ENCODE results near the gene SUSD6.
A peak's percentile ranks its signal among the peaks of the same experiment; 100 is the strongest.

Gene SUSD6

GRCh38 chr14:69704319-69704718 lies 92.9 kb downstream of the SUSD6 start:
- no peak for DNase-seq (ENCODE audit: low read depth in 1 of 2, low spot score in 1 of 2)
- no peak overlapping the region for H3K27ac ChIP-seq (replicated peaks)
- TF ChIP-seq POLR2AphosphoS5 (IDR thresholded peaks at IDR 0.05; ENCODE audit: low read depth): no peak
- TF ChIP-seq CTCF (IDR thresholded peaks at IDR 0.05; ENCODE audit: insufficient read depth, low read length): no peak
- TF ChIP-seq SPI1 (IDR thresholded peaks at IDR 0.05; ENCODE audit: borderline replicate concordance, low read depth): no peak
- no peak for TF ChIP-seq GABPA (IDR thresholded peaks at IDR 0.05; ENCODE audit: low read depth)
- TF ChIP-seq REST (IDR thresholded peaks at IDR 0.05; ENCODE audit: insufficient replicate concordance, low read depth): no peak
- H3K4me3 ChIP-seq (replicated peaks; ENCODE audit: insufficient read depth, low read length): no peak overlapping the region
- no peaks in the 10 kb centered on the region for H3K27me3 ChIP-seq (ENCODE audit: insufficient read depth, poor library complexity, severe bottlenecking)

DNA sequence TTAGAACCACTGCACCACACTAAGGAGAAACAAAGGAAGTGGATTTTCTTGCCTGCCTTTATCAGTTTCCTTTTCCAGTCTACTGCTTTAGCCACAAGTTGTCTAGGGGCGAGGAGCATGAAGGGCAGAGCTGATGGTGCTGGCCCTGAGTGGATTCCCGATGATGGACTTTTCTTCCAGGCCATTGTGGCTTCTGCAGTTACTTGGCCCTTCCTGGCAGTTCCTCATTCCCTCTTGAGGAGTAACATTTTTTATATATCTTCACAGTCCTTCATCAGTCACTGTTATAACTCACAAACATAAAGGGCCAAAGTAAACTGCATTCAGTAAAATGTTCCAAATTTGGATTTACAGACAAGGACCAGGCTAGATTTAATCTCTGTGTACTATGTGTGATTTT lies 94.3 kb downstream of the SUSD6 start:
- no peak for DNase-seq (ENCODE audit: low read depth in 1 of 2, low spot score in 1 of 2)
- no peaks in the 10 kb centered on the region for H3K27me3 ChIP-seq (ENCODE audit: insufficient read depth, poor library complexity, severe bottlenecking)
- H3K4me3 ChIP-seq (replicated peaks; ENCODE audit: insufficient read depth, low read length): no peak overlapping the region
- no peak for TF ChIP-seq SPI1 (IDR thresholded peaks at IDR 0.05; ENCODE audit: borderline replicate concordance, low read depth)
- TF ChIP-seq CTCF (IDR thresholded peaks at IDR 0.05; ENCODE audit: insufficient read depth, low read length): no peak
- TF ChIP-seq GABPA (IDR thresholded peaks at IDR 0.05; ENCODE audit: low read depth): no peak
- TF ChIP-seq POLR2AphosphoS5 (IDR thresholded peaks at IDR 0.05; ENCODE audit: low read depth): no peak
- no peak for TF ChIP-seq REST (IDR thresholded peaks at IDR 0.05; ENCODE audit: insufficient replicate concordance, low read depth)
- no peak overlapping the region for H3K27ac ChIP-seq (replicated peaks)

- no peak for DNase-seq (ENCODE audit: low read depth in 1 of 2, low spot score in 1 of 2)
- H3K4me3 ChIP-seq (replicated peaks; ENCODE audit: insufficient read depth, low read length): no peak overlapping the region
- no peaks in the 10 kb centered on the region for H3K27me3 ChIP-seq (ENCODE audit: insufficient read depth, poor library complexity, severe bottlenecking)
- H3K27ac ChIP-seq (replicated peaks): no peak overlapping the region
- no peak for TF ChIP-seq POLR2AphosphoS5 (IDR thresholded peaks at IDR 0.05; ENCODE audit: low read depth)
- peak; percentile 67; the same call in 1 of the 2 replicates for TF ChIP-seq SPI1 (IDR thresholded peaks at IDR 0.05; ENCODE audit: borderline replicate concordance, low read depth)
- no peak for TF ChIP-seq CTCF (IDR thresholded peaks at IDR 0.05; ENCODE audit: insufficient read depth, low read length)
- TF ChIP-seq REST (IDR thresholded peaks at IDR 0.05; ENCODE audit: insufficient replicate concordance, low read depth): no peak
Measured at GRCh38 chr14:69708049-69708448, 96.7 kb downstream of the SUSD6 start.
